B cell (primary cell): ENCODE measurements around the gene XPNPEP2. TPM values are rescaled to one million over a fixed set of nuclear protein-coding genes. Genes with fewer than 3 reads are reported as not detected.

ENCODE experiments used
- ATAC-seq: fragments of 200-7000 bp; cut with Tn5 transposase; one replicate; pipeline ENCODE4 v1.10.0; 2021; ENCODE audit warnings: low read depth, mild to moderate bottlenecking, moderate number of reproducible peaks, moderate library complexity
- CTCF ChIA-PET: fragments of 350-600 bp; sonication (Branson Sonifier 250); formaldehyde crosslinking; loops from one replicate; lab custom pipeline; 2021; ENCODE audit warnings: antibody characterized with exemption, inconsistent platforms; lab: Charles Lee
- POLR2A ChIA-PET: fragments of 350-600 bp; sonication (Branson Sonifier 250); formaldehyde crosslinking; loops from one replicate; lab custom pipeline; 2021; ENCODE audit warnings: antibody characterized with exemption; lab: Charles Lee
- DNase-seq: peaks from one replicate; pipeline ENCODE4 v3.0.0; 2013
- H2AFZ ChIP-seq: 2 replicates; pipeline ENCODE4 v1.6.1; 2012; ENCODE audit warnings: mild to moderate bottlenecking, low read depth, low read length; ENCODE audit not compliant: insufficient read depth, poor library complexity, severe bottlenecking
- H3K27ac ChIP-seq, 2 donors: 1 replicate in 1 of 2; 2 replicates in 1 of 2; pipeline ENCODE4 v1.5.1; 2012 to 2013; ENCODE audit warnings: low read length in 2 of 2, mild to moderate bottlenecking in 2 of 2, moderate library complexity in 1 of 2
- H3K27me3 ChIP-seq, 4 experiments: fragments of 200-600 bp in 1 of 4; sonication (generic) in 1 of 4; replicated peaks in 1 of 4; 1 replicate in 2 of 4; 2 replicates in 2 of 4; pipeline versions ENCODE4 v1.6.1 to v1.7.0; 2013 to 2016; ENCODE audit warnings: low read length in 3 of 4, mild to moderate bottlenecking in 2 of 4, mixed read lengths in 1 of 4, moderate library complexity in 1 of 4; ENCODE audit not compliant: insufficient read depth in 4 of 4, control insufficient read depth in 3 of 4; ENCODE audit errors: control extremely low read depth in 1 of 4
- H3K36me3 ChIP-seq, 2 experiments: replicated peaks in 1 of 2; 1 replicate in 1 of 2; 2 replicates in 1 of 2; pipeline versions ENCODE4 v1.6.1 to v1.7.1; 2013; ENCODE audit warnings: low read length in 1 of 2; ENCODE audit not compliant: insufficient read depth in 2 of 2, control insufficient read depth in 1 of 2; ENCODE audit errors: control extremely low read depth in 1 of 2, extremely low read depth in 1 of 2
- H3K4me1 ChIP-seq, 2 donors: fragments of 200-600 bp in 1 of 2; sonication (generic) in 1 of 2; 1 replicate in 1 of 2; 2 replicates in 1 of 2; pipeline versions ENCODE4 v1.5.1 to v1.6.1; 2013 to 2017; ENCODE audit warnings: low read length in 2 of 2; ENCODE audit not compliant: control insufficient read depth in 2 of 2, insufficient read depth in 2 of 2
- H3K4me2 ChIP-seq: replicated peaks from 2 replicates; pipeline ENCODE3; 2012; ENCODE audit warnings: mild to moderate bottlenecking, low read depth, low read length; ENCODE audit not compliant: poor library complexity, severe bottlenecking
- H3K4me3 ChIP-seq, 5 experiments: fragments of 200-600 bp in 1 of 5; sonication (generic) in 1 of 5; 1 replicate in 3 of 5; 2 replicates in 2 of 5; pipeline versions ENCODE4 v1.5.1 to v1.7.0; 2011 to 2016; ENCODE audit warnings: low read length in 4 of 5, mild to moderate bottlenecking in 4 of 5, low read depth in 2 of 5, control low read depth in 1 of 5, moderate library complexity in 1 of 5; ENCODE audit not compliant: insufficient read depth in 1 of 5; ENCODE audit errors: control extremely low read depth in 1 of 5, extremely low read depth in 1 of 5
- H3K79me2 ChIP-seq: fragments of 200-600 bp; sonication (generic); one replicate; pipeline ENCODE4 v1.6.0; 2016; ENCODE audit warnings: low read length; ENCODE audit not compliant: control insufficient read depth, insufficient read depth
- H3K9ac ChIP-seq: fragments of 200-600 bp; sonication (generic); 2 replicates; pipeline ENCODE4 v1.6.1; 2017; ENCODE audit warnings: mild to moderate bottlenecking, low read length, moderate library complexity
- H3K9me3 ChIP-seq, 3 donors: one replicate each; pipeline versions ENCODE4 v1.6.1 to v1.7.1; 2013; ENCODE audit warnings: low read length in 2 of 3; ENCODE audit not compliant: control insufficient read depth in 2 of 3, insufficient read depth in 1 of 3; ENCODE audit errors: control extremely low read depth in 1 of 3
- H4K20me1 ChIP-seq: 2 replicates; pipeline ENCODE4 v1.6.0; 2012; ENCODE audit warnings: mild to moderate bottlenecking, low read length; ENCODE audit not compliant: insufficient read depth, control insufficient read depth, poor library complexity, severe bottlenecking
- H3K27ac Mint-ChIP-seq: one replicate; pipeline ENCODE4 v1.8.0; 2021; ENCODE audit warnings: mixed read lengths
- H3K27me3 Mint-ChIP-seq: one replicate; pipeline ENCODE4 v1.8.0; 2021; ENCODE audit warnings: mixed read lengths
- H3K4me1 Mint-ChIP-seq: one replicate; pipeline ENCODE4 v1.8.0; 2021; ENCODE audit warnings: mixed read lengths
- H3K4me3 Mint-ChIP-seq: one replicate; pipeline ENCODE4 v1.8.0; 2021; ENCODE audit warnings: mixed read lengths
- H3K9me3 Mint-ChIP-seq: one replicate; pipeline ENCODE4 v1.8.0; 2022; ENCODE audit warnings: mixed read lengths; ENCODE audit not compliant: insufficient read depth
- EZH2 ChIP-seq: IDR thresholded peaks from 2 replicates; pipeline ENCODE4 v1.6.1; 2012; ENCODE audit warnings: borderline replicate concordance, low read depth, mild to moderate bottlenecking, moderate library complexity, low read length; ENCODE audit not compliant: insufficient read depth, poor library complexity, severe bottlenecking
- WGBS: methylation state at CpG from one replicate; pipeline ENCODE4 v1.1.5; 2013; ENCODE audit warnings: missing lambda C conversion rate; ENCODE audit not compliant: insufficient coverage; 5-methylcytosine and 5-hydroxymethylcytosine counted together
- intact Hi-C: fragments of 100-400 bp; cut with micrococcal nuclease; formaldehyde crosslinking; loops from one replicate; pipeline ENCODE4 v1.10.0; 2022
- polyA plus RNA-seq: library from polyadenylated mRNA; depleted of rRNA; stranded (reverse); fragments of >200 nt; gene quantifications from 2 replicates; pipeline ENCODE4 v1.2.3, GENCODE V29; 2012
- total RNA-seq, 2 donors: library from RNA; stranded (reverse); fragments of 120-200 nt in 1 of 2; gene quantifications; 1 replicate in 1 of 2; 2 replicates in 1 of 2; pipeline versions ENCODE4 v1.2.3 to v1.2.4, GENCODE V29; 2013 to 2022
- TF ChIP-seq, protein P1 (sequence below): fragments of 200-600 bp; IDR thresholded peaks from one replicate; pipeline ENCODE4 v1.8.0; 2022; ENCODE audit warnings: antibody characterized with exemption, mild to moderate bottlenecking

Gene XPNPEP2
- total and polyA plus RNA-seq, 2 donors (not counting 1 experiment from before 2014, with no cell fraction given), result 0.31 TPM; not detected in 1

DNA sequence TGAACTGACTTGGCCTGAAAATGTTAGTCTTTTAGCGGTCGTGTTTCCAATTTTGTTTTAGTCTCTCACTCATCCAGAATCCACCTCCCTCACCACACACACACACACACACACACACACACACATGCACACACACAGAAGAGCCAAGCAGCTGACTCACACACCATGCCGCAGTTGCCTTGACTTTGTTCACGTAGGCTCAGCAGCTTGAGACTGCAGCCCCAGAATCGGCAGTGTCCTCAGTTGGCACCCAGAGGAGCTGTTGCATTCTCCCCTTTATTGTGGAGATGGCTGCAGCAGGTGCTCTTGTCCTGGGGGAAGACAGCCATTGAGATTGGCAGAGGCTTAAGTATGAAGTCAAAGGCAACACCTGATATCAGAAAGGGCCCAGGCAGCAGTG is 20.9 kb upstream of the XPNPEP2 start:
- Histone ChIP-seq H3K27ac (no peak overlapping the region), H3K27me3 (no peaks in the 10 kb centered on the region), H3K4me3 (no peak overlapping the region), H3K9me3 (no peaks in the 10 kb centered on the region), H3K36me3 (no peaks in the 10 kb centered on the region), H2AFZ (no peak overlapping the region), H3K4me1 (no peaks in the 10 kb centered on the region), H4K20me1 (no peaks in the 10 kb centered on the region), H3K9ac (no peak overlapping the region), H3K79me2 (no peaks in the 10 kb centered on the region), H3K4me2 (no peak overlapping the region)
- Mint-ChIP-seq H3K9me3 (no peaks in the 10 kb centered on the region), H3K4me3 (no peak overlapping the region), H3K27me3 (no peaks in the 10 kb centered on the region), H3K27ac (no peak overlapping the region), H3K4me1 (peaks cover 3% of the 10 kb centered on the region)
- intact Hi-C loops, result no loop called here
- POLR2A ChIA-PET, result no interaction called here
- CTCF ChIA-PET, result no interaction called here
- WGBS, result 95% methylated on average over 4 of the region's 5 CpGs
- TF ChIP-seq EZH2, result no peak
- TF ChIP-seq, protein P1, sequence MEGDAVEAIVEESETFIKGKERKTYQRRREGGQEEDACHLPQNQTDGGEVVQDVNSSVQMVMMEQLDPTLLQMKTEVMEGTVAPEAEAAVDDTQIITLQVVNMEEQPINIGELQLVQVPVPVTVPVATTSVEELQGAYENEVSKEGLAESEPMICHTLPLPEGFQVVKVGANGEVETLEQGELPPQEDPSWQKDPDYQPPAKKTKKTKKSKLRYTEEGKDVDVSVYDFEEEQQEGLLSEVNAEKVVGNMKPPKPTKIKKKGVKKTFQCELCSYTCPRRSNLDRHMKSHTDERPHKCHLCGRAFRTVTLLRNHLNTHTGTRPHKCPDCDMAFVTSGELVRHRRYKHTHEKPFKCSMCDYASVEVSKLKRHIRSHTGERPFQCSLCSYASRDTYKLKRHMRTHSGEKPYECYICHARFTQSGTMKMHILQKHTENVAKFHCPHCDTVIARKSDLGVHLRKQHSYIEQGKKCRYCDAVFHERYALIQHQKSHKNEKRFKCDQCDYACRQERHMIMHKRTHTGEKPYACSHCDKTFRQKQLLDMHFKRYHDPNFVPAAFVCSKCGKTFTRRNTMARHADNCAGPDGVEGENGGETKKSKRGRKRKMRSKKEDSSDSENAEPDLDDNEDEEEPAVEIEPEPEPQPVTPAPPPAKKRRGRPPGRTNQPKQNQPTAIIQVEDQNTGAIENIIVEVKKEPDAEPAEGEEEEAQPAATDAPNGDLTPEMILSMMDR, result no peak
- DNase-seq (no peak), ATAC-seq (no peak)

DNA sequence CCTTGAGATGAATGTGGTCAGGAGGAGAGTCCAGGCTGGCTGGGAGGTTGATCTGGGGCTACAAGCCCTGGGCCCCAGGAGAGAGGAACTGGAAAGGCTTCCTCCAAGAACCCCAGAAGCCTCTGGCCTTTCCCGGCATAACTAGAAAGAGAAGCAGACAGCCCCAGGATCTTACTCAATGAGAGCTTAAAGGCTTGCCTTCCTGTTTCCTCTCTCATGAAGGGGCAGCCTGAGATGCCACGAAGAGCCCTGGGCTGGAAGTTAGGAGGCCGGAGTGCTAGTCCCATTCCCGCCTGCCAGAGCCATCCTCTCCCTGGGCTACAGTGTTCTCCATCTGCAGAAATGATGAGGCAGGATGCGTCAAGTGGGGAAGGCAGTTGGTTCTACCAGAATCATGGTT is 20.1 kb upstream of the XPNPEP2 start:
- intact Hi-C loops, result no loop called here
- Histone ChIP-seq H3K27ac (no peak overlapping the region), H3K27me3 (no peaks in the 10 kb centered on the region), H3K4me2 (no peak overlapping the region), H2AFZ (no peak overlapping the region), H3K9ac (no peak overlapping the region), H3K36me3 (no peaks in the 10 kb centered on the region), H3K4me3 (no peak overlapping the region), H4K20me1 (no peaks in the 10 kb centered on the region), H3K79me2 (no peaks in the 10 kb centered on the region), H3K9me3 (no peaks in the 10 kb centered on the region), H3K4me1 (no peaks in the 10 kb centered on the region)
- no peak for TF ChIP-seq EZH2
- TF ChIP-seq, protein P1, result no peak
- peaks cover 3% of the 10 kb centered on the region for H3K4me1 Mint-ChIP-seq
- ChIA-PET POLR2A (no interaction called here), CTCF (interaction anchor here (1.3 kb wide), 1 partner anchor 17 kb away, joined by 3 read pairs; no protein-coding TSS in a partner anchor)
- no peak overlapping the region for H3K4me3 Mint-ChIP-seq
- no peaks in the 10 kb centered on the region for H3K27me3 Mint-ChIP-seq
- H3K27ac Mint-ChIP-seq, result no peak overlapping the region
- DNase-seq (no peak), ATAC-seq (no peak)
- WGBS, result 100% methylated on average over 2 of the region's 5 CpGs
- H3K9me3 Mint-ChIP-seq, result no peaks in the 10 kb centered on the region
